D721Med (cell line): ENCODE results near the gene DEAF1.

Experiments
- DNase-seq: peaks from one replicate; pipeline ENCODE4 v3.0.0; 2011; ENCODE audit warnings: low spot score; ENCODE audit not compliant: insufficient read length
- FAIRE-seq: peaks from 2 replicates; lab custom pipeline; 2011; peaks lifted over from hg19 to GRCh38; lab: Jason Lieb, UNC
- CTCF ChIP-seq: IDR thresholded peaks from 2 replicates; pipeline ENCODE4 v1.5.1; 2012; ENCODE audit warnings: mild to moderate bottlenecking, control low read depth; ENCODE audit not compliant: insufficient read depth; ENCODE audit errors: missing control alignments

DEAF1 gene

GRCh38 chr11:614623-615503 lies 80.2 kb downstream of the DEAF1 start:
- FAIRE-seq (no peak), DNase-seq (no peak)
- no peak for TF ChIP-seq CTCF

- FAIRE-seq, result no peak
- TF ChIP-seq CTCF, result no peak
- no peak for DNase-seq
These were observed 80.9 kb downstream of the DEAF1 start for GRCh38 chr11:614021-614622.

DNA sequence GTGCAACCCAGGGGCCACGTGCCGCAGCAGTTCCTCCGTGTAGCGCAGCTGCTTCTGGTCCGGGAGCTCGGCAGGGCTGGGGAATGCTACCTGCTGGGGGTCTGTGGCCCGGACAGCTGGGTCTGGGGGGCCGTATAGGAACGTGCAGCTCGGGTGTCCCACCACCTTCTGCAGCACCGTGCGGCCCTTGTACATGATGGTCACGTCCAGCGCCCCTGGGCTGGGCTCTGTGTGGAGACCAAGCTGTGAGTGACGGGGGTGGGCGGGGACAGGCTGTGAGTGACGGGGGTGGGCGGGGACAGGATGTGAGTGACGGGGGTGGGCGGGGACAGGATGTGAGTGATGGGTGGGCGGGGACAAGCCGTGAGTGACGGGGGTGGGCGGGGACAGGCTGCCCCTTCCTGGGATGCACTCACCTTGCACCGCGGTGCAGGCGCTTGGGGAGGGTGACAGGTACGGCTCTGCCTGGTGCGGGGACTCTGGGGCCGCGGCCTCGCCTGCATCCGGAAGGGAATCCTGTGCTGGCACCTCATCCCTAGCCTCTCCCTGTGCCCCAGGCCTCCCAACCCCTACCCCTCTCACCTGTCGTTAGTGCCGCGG lies 81.6 kb downstream of the DEAF1 start:
- FAIRE-seq (no peak), DNase-seq (peak; percentile 32)
- no peak for TF ChIP-seq CTCF

DNA sequence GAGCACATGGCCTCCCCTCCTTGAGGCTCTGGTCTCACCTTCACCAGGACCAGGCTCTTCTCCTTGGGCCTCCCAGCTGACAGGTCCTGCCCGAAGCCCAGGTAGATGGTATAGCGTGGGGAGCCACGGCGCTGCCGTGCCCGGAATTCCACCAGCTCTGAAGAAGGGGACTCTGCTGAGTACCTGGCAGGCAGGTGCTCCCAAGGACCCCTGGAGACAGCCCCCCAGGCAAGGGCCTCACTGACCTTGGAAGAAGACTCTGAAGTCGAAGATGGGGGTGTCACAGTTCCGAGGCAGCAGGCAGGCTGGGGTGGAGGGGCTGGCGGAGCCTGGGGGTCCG lies 82.1 kb downstream of the DEAF1 start:
- FAIRE-seq (no peak), DNase-seq (no peak)
- TF ChIP-seq CTCF, result no peak

DNA sequence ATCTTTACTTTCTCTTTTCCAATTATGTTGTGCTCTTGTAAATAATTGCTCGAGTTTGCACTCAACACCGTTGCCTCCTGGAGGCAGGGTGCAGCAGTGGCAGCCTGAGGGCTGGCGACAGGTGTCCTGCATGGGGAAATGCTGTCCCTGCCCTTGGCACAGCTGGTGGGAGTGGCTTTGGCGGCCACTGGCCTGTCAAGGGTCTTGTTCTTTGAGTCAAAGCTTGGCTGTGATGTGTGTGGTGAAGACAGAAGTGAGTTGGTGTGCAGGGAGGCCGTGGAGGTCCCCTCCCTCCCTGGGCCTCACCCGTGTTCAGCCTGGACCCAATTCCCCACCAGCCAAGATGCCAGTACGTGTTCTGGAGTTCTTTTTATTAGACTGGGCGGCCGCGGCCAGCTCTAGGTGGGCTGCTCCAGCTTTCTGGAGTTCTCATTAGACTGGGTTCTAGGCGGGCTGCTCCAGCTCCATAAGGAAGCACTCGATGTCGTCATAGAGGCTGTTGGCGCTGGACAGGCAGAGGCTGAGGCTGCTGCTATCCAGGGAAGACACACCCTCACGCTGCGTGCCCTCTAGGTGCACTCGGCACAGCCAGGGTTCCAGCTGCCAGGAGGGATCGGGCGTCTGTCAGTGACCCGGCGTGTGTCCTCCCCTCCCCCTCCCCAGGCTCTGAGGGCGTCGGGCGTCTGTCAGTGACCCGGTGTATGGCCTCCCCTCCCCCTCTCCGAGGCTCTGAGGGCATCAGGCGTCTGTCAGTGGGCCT lies 82.6 kb downstream of the DEAF1 start:
- FAIRE-seq (no peak), DNase-seq (no peak)
- no peak for TF ChIP-seq CTCF

- no peak for FAIRE-seq
- no peak for TF ChIP-seq CTCF
- DNase-seq, result no peak
These were observed 83.7 kb downstream of the DEAF1 start for GRCh38 chr11:611001-611996.
